ENCODE data around the gene NPHS1. TPM values are rescaled to one million over a fixed set of nuclear protein-coding genes. Genes with fewer than 3 reads are reported as not detected.

The NPHS1 gene
- total and polyA plus RNA-seq, 2 of the 8 experiments (the other 6 are each of a cell fraction or from before 2014, with no cell fraction given) = 1.3 to 1.4 TPM

- no peak for TF ChIP-seq CHD7 (IDR thresholded peaks at IDR 0.05; ENCODE audit: insufficient replicate concordance, low read length)
- TF ChIP-seq CTBP2 (IDR thresholded peaks at IDR 0.05; ENCODE audit: borderline replicate concordance, insufficient read depth, insufficient read length, low read length) = peak; percentile 73
- TF ChIP-seq POLR2A (IDR thresholded peaks at IDR 0.05; ENCODE audit: control extremely low read depth in 1 of 2, low read depth in 2 of 2, low read length in 2 of 2) = no peak
- peak; percentile 94 for TF ChIP-seq KDM4A (IDR thresholded peaks at IDR 0.05; ENCODE audit: low read depth, low read length, severe bottlenecking)
- peak in 1 of 2 experiments; percentile 88; a peak in 1 of 4 replicates for TF ChIP-seq HDAC2 (IDR thresholded peaks at IDR 0.05; ENCODE audit: borderline replicate concordance in 1 of 2, low read depth in 2 of 2, low read length in 2 of 2)
- 0 out of 2 replicates have a peak, but pooled peaks have one; percentile 19 for TF ChIP-seq RBBP5 (IDR thresholded peaks at IDR 0.05; ENCODE audit: borderline replicate concordance, low read depth, low read length)
These were observed 4.3 kb upstream of the NPHS1 start, which contains the start of gene KIRREL2 (continued) for GRCh38 chr19:35856546-35857149.
